ENCODE results near the gene IRF2BPL.
"Not testable (repeated sequence)": the region's sequence is repeated elsewhere in the genome, so short reads cannot be mapped to it uniquely, and the experiment has no call there.

IRF2BPL gene

DNA sequence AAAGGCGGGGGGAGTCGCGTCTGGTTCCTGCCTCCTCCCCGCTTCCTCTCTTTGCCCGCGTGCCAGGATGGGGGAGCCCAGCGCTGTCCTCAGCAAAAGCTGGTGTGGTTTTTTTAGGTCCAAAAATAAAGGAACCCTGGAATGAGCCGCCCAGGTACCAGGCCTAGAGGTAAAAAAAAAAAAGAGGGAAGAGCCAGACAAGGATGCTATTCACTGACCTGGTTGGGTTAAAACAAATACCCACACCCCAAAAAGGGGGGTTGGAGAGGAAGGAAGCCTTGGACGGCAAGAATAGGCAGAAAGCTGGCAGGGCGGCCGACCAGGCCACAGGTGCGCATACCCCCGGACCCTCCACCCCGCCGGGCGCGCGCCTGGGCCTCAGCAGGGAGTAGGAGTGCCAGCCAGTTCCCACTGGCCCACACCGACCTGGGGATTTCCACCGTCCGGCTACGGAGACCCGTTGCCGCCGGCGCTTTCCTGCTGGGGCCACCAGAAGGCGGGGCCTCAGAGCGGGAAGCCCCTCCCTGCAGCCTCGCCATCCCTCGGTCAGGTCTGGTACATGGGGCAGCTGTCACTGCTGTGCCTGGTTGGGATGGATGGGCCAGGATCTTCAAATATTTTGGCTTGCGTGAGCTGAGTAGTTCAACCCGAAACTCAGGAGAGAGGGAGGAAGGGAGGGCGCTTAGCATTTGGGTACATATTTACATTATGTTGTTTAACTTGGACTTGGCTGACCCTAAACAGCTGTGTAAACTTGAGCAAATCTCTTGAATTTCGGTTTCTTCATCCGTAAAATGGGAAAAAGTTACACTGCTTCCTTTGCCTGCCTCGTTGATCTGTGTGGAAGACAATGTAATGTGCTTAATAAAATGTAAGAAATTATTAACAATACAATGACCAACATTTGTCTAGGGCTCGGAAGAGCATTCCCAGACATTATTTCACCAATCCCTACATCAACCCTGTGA, 5.4 kb upstream of the IRF2BPL start:
- peak; percentile 48 to 75 for DNase-seq

GRCh38 chr14:77032844-77033621, 4.5 kb upstream of the IRF2BPL start:
- DNase-seq = peak; percentile 30 to 62

DNA sequence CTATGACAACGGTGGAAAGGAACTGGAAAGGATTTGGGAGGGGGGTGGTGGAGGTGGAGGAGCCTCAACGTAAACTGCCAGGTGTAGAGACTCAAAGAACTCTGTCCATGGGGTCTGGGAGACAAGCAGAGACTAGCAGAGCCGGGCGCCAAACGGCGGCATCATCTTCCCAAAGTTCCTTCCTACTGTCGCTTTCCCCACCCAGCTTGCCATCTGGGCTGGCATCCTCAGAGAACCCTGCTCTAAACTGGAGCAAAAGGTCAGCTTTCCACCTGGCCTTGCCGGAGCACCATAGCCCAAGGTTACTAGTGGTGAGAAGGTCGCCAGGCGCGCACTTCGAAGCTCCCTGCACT, 4.0 kb upstream of the IRF2BPL start:
- no peak for DNase-seq

GRCh38 chr14:77031759-77032490, 3.4 kb upstream of the IRF2BPL start:
- DNase-seq = no peak

GRCh38 chr14:77027538-77028383, 747 bp downstream of the IRF2BPL start:
- peak in 1 of 2 experiments; percentile 49 for DNase-seq

DNA sequence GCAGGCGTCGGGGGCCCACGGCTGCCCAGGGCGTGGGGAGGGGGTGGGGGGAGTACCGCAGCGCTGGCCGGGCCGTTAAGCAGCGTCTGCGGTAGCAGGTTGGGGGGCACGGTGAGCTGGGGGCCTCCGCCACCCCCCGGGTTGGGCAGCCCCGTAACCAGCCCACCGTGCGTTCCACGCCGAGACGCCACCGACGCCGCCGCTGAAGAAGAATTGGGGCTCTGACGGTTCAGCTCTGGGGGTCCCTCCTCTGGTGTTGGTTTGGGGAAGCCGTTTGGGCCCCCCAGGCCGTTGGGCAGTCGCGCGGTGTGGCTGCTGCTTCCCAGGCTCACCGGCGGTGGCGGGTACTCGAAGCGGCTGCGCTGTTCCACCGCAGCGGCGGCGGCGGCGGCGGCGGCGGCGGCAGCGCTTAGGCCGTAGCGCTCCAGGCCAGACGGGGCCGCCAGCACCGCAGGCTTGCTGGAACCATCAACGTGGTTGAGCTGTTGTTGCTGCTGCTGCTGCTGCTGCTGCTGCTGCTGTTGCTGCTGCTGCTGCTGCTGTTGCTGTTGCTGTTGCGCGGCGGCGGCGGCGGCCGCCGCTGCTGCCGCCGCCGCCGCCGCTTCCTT, 1.5 kb downstream of the IRF2BPL start:
- no peak for DNase-seq

DNA sequence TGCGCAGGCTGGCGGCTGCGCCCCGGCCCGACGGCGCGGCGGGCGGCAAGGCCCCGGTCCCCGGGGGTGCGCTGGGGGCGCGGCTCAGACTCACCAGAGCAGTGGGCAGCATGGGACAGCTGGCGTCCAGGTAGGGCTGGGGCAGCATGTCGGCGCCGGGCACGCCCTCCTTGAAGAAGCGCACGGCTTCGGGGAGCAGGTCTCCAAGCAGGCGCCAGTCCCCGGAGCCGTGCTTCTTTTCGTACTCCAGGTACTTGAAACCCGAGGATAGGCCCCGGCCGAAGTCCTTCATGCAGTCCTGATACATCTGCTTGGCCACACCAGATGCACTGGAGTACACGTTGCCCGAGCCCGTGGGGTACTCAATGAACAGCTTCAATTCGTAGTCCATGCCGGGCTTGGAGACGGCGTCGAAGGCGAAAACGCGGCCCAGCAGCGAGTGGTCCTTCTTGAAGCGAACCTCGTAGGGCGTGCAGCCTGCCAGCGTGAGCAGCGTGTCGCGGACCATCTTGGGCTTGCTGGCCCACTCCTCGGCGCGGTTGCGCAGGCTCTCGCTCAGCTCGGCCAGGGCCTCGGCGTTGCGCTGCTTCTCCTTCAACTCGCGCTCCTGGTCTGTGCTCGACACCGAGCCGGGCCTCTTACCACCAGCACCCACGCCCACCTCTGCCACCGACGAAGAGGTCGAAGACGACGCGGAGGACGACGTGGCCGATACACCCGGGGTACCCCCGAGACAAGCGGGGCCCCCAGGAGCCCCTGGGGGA, 2.2 kb downstream of the IRF2BPL start:
- DNase-seq = no peak

GRCh38 chr14:77025744-77026165, 2.8 kb downstream of the IRF2BPL start:
- no peak for DNase-seq

DNA sequence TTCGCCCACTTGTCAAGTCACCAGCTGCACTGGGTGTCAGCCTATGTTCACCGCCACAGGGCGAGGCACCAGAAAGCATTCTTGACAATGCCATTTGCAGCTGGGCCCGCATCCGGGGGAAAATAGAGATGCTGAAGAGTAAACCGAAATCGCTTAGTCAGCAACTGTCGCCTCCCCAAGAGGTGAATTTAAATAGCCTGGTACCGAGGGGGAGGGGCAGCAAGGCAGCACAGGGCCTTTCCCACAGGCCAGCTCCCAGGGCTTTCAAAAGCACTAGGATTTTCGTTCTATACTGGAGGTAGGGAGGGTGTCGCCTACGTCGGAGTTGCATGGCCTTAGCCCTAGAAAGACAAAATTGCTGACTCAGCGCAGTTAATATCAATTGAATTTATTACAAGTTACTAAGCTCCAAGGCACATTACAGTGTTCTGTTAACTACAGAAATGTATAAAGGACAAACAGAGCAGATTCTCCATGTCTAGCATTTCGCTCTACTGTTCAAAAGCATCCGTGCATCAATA, 4.3 kb downstream of the IRF2BPL start:
- DNase-seq = no peak

DNA sequence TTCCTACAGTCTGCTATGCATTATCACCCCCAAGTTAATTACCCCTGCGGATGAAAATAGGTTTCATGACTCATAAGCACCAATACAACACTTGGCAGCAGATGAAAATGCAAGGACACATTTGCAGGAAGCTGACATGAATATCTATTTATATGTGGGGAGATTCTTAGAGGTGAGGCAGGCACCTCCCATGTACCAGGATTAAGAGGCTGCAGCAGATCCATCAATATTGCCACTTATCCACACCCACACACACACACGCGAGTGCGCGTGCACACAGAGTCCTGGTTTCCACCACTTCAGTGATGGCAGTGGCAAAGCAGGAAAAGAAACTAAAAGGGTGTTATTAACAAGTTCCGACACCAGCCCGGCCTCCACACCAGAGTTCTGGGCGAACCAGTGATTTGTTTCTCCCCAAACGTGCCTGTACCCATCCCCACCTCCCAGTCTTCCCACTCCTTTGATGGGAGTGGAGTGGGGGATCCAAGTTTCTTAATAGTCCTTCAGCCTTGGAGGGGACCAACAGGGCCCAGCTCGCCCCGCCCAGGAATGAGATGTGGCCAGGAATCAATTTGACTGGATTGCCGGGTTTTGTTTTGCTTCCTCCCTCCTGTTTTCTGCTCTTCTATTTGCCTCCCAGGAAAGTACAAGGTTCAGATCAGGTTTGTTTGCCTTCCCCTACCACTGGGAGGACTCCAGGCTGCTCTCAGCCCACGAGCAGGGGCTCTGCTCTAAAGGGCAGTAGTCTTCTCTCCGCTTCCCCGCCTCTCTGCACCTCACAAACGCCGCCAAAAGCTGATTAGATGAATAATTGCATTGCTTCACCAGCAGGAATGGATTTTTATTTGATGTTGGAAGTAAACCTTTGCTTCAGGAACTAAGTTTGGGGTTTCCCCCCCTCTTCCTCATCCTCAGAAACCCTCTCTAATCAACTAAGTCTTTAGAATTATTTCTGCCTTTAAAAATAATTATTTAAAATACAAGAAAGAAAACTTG, 5.2 kb downstream of the IRF2BPL start:
- no peak for DNase-seq

- no peak for DNase-seq
Observed at GRCh38 chr14:77022236-77022852, 6.2 kb downstream of the IRF2BPL start.

DNA sequence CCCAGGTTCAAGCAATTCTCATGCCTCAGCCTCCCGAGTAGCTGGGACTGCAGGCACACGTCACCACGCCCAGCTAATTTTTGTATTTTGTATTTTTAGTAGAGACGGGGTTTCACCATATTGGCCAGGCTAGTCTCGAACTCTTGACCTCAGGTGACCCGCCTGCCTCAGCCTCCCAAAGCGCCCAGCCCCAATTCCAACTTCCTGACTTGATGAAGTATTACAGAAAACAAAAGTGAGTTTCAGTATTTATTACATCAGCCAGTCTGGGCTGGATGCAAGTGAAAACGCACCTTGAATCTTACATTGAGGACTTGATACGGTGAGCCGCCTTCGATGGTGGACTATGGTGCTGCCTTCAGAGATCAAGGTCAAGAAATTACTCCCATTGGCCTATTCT, 7.1 kb downstream of the IRF2BPL start:
- not testable (repeated sequence) for DNase-seq

DNA sequence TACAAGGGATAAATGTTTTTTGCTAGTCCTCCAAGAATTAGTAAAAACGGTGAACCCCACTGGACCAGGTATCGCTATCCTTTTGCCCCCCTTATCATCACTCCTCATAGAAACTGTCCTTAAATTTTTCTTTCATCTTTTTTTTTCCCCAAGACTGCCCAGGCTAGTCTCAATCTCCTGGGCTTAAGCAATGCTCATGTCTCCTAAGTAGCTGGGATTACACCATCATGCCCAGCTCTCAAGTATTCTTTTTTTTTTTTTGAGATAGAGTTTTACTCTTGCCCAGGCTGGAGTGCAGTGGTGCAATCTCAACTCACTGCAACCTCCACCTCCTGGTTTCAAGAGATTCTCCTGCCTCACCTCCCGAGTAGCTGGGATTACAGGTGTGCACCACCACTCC, 9.7 kb downstream of the IRF2BPL start:
- DNase-seq = no peak

- DNase-seq = no peak
Observed at GRCh38 chr14:77017666-77018065, 10.8 kb downstream of the IRF2BPL start.

DNA sequence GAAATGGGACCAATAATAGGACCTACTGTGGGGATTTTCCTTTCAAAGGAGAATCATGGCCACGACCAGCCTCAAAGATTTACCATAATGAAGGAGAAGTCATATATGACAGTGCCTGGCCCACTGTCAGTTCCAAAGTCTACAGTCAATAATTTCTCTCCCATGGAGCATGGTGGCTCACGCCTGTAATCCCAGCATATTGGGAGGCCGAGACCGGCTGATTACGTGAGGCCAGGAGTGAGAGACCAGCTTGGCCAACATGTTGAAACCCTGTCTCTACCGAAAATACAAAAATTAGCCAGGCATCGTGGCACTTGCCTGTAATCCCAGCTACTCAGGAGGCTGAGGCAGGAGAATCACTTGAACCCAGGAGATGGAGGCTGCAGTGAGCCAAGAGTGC, 13.8 kb downstream of the IRF2BPL start:
- no peak for DNase-seq

DNA sequence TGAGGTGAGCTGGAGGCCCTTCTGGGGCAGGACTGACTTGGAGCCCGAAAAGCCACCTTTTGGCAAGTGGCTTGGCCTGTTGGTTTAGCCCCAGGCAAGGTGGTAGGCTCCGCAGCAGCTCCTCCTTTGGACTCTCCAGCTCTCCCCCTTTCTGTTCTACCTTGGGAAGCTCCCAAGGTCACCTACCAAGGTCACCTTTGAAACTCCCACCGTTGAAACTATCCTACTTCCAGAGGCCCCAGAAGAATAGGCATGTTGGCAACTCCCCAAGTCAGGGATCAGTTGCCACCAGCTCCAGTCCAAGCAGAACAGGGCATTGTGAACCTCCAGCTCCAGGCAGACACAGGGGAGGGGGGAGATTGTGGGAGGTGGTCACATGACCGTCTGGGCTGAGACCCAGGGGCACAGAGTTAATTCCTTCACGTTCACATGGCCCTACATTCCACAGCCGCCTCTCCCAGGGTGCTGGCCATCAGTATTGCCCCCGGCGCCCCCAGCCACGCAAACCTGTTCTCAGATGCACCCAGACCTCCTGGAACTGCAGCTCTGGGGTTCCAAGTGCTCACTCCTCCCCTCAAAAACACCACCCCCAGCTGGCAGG, 14.4 kb downstream of the IRF2BPL start:
- no peak for DNase-seq

- no peak for DNase-seq
Observed at GRCh38 chr14:77012193-77012765, 16.2 kb downstream of the IRF2BPL start.

DNA sequence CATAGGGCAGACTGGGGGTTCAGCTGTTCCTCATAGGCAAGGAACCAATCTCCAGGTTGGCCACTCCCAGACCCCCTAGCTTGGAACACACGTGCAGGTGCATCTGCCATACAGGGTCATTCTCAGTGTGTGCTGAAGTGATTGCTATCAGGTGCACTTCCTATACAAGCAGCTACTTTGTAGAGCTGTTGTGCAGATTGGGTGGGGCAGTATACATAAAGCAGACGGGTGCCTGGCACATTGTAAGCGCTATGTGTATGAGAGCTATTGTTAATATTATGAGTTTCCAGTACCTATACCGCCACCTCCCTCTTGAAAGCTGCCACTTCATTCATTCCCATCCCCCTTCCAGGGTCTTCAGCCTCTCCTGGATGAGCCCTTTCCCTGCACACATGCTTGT, 17.3 kb downstream of the IRF2BPL start:
- no peak for DNase-seq

Data from NCI-H1930 (cell line).